ENCODE results near the gene KIAA1210. TPM values are rescaled to one million over a fixed set of nuclear protein-coding genes. Genes with fewer than 3 reads are reported as not detected.
"Not testable (repeated sequence)": the region's sequence is repeated elsewhere in the genome, so short reads cannot be mapped to it uniquely, and the experiment has no call there.

KIAA1210 gene
- total RNA-seq, 2 donors from 2014 or later = not detected

- ATAC-seq (peak; percentile 71 to 77), DNase-seq (ENCODE audit: low spot score in 2 of 2) (peak in 1 of 2 donors; percentile 41)
- H3K9me3 Mint-ChIP-seq = no peaks in the 10 kb centered on the region
- H3K36me3 Mint-ChIP-seq = no peaks in the 10 kb centered on the region
- H3K27ac Mint-ChIP-seq = no peak overlapping the region
Measured at GRCh38 chrX:119067023-119067739, 60.4 kb downstream of the KIAA1210 start.

GRCh38 chrX:119063428-119063827 lies 64.2 kb downstream of the KIAA1210 start:
- Mint-ChIP-seq H3K27ac (no peak overlapping the region), H3K9me3 (no peaks in the 10 kb centered on the region), H3K36me3 (no peaks in the 10 kb centered on the region)
- DNase-seq (ENCODE audit: low spot score in 2 of 2) (no peak), ATAC-seq (no peak)

DNA sequence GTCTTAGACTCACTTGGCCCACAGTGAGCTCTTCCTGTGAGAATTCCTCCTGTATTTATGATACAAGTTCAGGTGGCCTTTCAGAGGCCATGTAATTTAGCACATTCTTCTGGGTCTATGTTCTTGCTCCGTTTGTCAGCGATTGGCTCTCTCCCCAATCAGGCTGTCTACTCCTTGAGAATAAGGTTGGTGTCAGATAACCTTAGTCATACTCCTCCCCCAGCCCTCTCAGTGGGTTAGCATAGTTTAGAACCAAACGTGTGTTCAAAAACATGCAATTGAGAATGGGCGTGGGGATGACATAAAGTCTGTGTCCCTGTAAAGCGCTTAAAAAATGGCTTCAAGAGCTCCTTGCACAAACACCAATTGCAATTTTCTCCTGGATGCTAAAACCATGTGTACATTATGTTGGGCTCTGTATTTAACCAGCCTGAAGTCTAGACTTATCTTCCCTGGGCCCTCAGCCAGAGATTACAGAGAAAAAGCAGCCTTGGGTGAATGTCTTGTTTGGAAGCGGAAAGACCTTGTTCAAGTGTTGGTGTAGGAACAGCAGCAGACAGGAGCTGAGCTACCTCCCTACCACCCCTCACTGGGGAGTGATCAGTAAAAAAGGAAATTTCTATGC lies 64.8 kb downstream of the KIAA1210 start:
- Mint-ChIP-seq H3K27ac (no peak overlapping the region), H3K36me3 (no peaks in the 10 kb centered on the region), H3K9me3 (no peaks in the 10 kb centered on the region)
- DNase-seq (ENCODE audit: low spot score in 2 of 2) (no peak), ATAC-seq (no peak)

- Mint-ChIP-seq H3K36me3 (no peaks in the 10 kb centered on the region), H3K27ac (no peak overlapping the region), H3K9me3 (no peaks in the 10 kb centered on the region)
- DNase-seq (ENCODE audit: low spot score in 2 of 2) (no peak), ATAC-seq (no peak)
Measured at GRCh38 chrX:119055687-119056086, 71.9 kb downstream of the KIAA1210 start.

- DNase-seq (ENCODE audit: low spot score in 2 of 2) = no peak
- Mint-ChIP-seq H3K9me3 (peaks cover 0 to 11% of the 10 kb centered on the region in 2 donors), H3K36me3 (no peaks in the 10 kb centered on the region), H3K27ac (no peak overlapping the region)
- ATAC-seq = peak; percentile 56 to 77
Measured at GRCh38 chrX:119045884-119046283, 81.7 kb downstream of the KIAA1210 start.

DNA sequence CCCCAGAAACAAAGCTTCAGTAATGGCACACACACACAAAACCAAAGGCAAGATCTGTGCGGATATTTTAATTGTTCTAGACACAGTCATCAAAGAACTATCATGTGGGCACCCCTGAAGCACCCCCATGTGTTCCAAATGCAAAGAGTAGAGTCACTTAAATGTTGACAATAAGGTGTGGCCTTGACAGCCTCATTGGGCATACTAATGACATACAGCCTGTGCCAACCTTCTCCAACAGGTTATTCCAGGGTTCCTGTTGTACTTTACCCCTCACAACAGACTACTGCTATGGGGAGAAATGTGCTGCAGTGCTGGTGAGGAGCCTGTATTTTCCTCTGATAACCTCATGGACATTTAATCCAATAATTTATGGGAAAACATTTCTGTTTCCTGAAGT lies 84.6 kb downstream of the KIAA1210 start:
- ATAC-seq (no peak), DNase-seq (ENCODE audit: low spot score in 2 of 2) (no peak)
- no peaks in the 10 kb centered on the region for H3K36me3 Mint-ChIP-seq
- H3K9me3 Mint-ChIP-seq = peaks cover 0 to 7% of the 10 kb centered on the region in 2 donors
- no peak overlapping the region for H3K27ac Mint-ChIP-seq

GRCh38 chrX:119042040-119042439 lies 85.6 kb downstream of the KIAA1210 start:
- DNase-seq (ENCODE audit: low spot score in 2 of 2) = no peak
- H3K9me3 Mint-ChIP-seq = peaks cover 0 to 5% of the 10 kb centered on the region in 2 donors
- H3K27ac Mint-ChIP-seq = no peak overlapping the region
- no peak for ATAC-seq
- no peaks in the 10 kb centered on the region for H3K36me3 Mint-ChIP-seq

- H3K27ac Mint-ChIP-seq = no peak overlapping the region
- no peak for DNase-seq (ENCODE audit: low spot score in 2 of 2)
- no peak for ATAC-seq
- H3K9me3 Mint-ChIP-seq = no peaks in the 10 kb centered on the region
- no peaks in the 10 kb centered on the region for H3K36me3 Mint-ChIP-seq
Measured at GRCh38 chrX:119041175-119041574, 86.4 kb downstream of the KIAA1210 start.

DNA sequence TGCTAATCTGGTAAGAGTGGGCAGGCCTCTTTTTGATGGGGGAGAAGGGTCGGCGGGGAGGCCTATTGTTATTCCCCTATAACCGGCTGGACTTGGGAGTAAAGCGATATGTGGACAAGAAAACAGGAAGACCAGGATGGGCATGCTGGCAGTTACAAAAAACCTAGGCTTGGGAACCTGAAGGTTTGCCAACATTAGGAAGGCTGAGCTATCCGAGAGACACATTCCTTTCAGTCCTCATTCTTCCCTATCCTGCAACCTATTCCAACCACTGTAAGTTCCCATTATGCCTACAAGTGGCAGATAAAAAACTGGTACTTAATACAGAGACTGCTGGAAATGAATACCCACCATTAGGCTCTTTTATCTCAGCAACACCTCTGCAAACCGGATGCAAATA lies 87.2 kb downstream of the KIAA1210 start:
- no peaks in the 10 kb centered on the region for H3K9me3 Mint-ChIP-seq
- DNase-seq (ENCODE audit: low spot score in 2 of 2) (no peak), ATAC-seq (no peak)

DNA sequence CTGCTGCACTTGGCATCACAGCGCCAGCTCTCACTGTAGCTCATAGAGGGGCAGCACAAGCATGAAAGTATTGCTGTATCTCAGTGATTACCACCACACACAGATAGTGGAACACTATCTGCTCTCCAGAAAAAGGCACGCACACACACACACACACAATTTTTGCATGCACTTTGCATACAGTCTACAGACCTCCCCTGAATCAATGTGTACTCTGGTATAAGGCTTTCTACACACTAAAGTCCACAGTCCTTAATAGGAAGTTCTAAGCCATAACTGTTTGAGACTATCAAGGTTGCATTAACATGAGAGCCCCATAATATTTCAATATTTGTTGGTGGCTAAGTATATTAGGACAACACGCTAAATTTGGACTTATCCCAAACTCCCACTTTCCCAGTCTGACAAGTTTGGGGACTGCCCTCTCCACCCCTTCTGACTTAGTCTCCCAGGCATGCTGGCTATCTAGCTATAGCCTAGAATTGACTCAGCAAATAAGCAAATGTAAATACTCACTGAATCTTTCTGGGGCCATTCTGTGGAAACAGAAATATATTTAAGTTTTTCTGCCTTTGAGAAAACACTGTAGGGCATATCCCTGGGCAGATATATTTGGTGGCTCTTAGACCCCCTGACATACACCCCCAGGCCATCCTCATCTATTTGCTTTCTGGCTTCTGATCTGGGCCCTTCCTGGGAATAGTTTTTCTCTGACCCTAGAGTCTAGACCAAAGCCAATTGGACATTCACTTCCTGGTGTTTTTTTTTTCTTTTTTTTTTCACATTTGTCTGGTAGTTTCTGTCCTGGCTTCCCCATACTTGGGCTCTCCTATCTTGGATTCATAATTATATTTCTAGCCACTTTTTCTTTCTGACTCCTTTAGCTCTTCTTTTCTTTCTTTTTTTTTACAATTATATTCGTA lies 91.2 kb downstream of the KIAA1210 start:
- DNase-seq (ENCODE audit: low spot score in 2 of 2) (no peak), ATAC-seq (no peak)
- H3K27ac Mint-ChIP-seq = no peak overlapping the region
- H3K36me3 Mint-ChIP-seq = peaks cover 0 to 6% of the 10 kb centered on the region in 2 donors
- peaks cover 4 to 5% of the 10 kb centered on the region in 2 donors for H3K9me3 Mint-ChIP-seq

More for the DNA sequence above, 87.2 kb downstream of the KIAA1210 start:
- no peaks in the 10 kb centered on the region for H3K36me3 Mint-ChIP-seq
- H3K27ac Mint-ChIP-seq = no peak overlapping the region

GRCh38 chrX:119030990-119031389 lies 96.6 kb downstream of the KIAA1210 start:
- ATAC-seq (no peak), DNase-seq (ENCODE audit: low spot score in 2 of 2) (no peak)
- Mint-ChIP-seq H3K36me3 (peaks cover 0 to 6% of the 10 kb centered on the region in 2 donors), H3K27ac (no peak overlapping the region), H3K9me3 (peaks cover 4 to 5% of the 10 kb centered on the region in 2 donors)

DNA sequence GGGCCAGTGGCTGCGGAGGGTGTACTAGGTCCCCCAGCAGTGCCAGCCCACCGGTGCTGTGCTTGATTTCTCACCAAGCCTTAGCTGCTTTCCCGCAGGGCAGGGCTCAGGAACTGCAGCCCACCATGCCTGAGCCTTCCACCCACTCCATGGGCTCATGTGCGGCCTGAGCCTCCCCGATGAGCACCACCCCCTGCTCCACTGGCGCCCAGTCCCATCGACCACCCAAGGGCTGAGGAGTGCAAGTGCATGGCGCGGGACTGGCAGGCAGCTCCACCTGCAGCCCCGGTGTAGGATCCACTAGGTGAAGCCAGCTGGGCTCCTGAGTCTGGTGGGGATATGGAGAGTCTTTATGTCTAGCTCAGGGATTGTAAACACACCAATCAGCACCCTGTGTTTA lies 98.0 kb downstream of the KIAA1210 start:
- not testable (repeated sequence) for ATAC-seq

DNA sequence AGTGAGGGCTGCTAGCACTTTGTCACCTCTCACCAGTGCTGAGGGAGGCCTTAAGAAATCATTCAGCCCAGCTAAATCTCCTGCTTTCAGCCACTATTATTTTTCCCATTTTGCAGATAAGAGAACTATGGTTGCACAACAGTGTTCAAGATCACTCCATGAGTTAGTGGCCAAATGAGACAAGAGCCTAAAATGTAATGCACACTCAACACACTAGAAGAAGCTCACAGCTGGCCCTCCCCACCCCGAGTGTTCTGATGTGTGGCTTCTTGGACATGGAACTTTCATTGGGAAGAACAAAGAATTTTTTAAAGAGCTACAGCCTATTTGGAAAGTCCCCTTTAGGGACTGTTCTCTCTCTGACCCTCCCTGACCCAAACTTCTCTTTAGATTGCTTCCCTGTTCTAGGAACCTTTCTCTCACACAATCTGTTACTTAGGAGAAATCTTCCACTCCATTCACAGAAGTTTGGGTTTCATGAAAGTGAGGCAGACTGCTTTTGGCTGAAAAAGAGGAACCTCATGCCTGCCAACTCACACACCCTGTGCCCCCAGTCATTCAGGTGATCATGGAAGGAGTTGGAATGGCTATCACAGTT lies 98.8 kb downstream of the KIAA1210 start:
- H3K27ac Mint-ChIP-seq = no peak overlapping the region
- H3K36me3 Mint-ChIP-seq = no peaks in the 10 kb centered on the region
- H3K9me3 Mint-ChIP-seq = no peaks in the 10 kb centered on the region
- ATAC-seq (no peak), DNase-seq (ENCODE audit: low spot score in 2 of 2) (no peak)

More for the DNA sequence above, 98.0 kb downstream of the KIAA1210 start:
- not testable (repeated sequence) for H3K36me3 Mint-ChIP-seq; H3K9me3 Mint-ChIP-seq; DNase-seq (ENCODE audit: low spot score in 2 of 2); H3K27ac Mint-ChIP-seq

Data from activated naive CD4-positive, alpha-beta T cell treated with anti-CD3 and anti-CD28 coated beads, Interleukin-2, amount 50 U/mL, for 72 hours (primary cell).